Right renal cortex interstitium (tissue), 3 donors: Measurements from ENCODE around the gene SERTAD2. TPM values are rescaled to one million over a fixed set of nuclear protein-coding genes. Genes with fewer than 3 reads are reported as not detected.

Experiments
- DNase-seq, 3 donors: peaks; one replicate each; pipeline ENCODE4 v3.0.0-alpha.2; 2013; ENCODE audit warnings: low read depth in 3 of 3, low spot score in 2 of 3
- polyA plus RNA-seq, 3 donors: library from polyadenylated mRNA; unstranded; fragments of 120-200 nt; gene quantifications; one replicate each; pipeline ENCODE4 v1.2.1, GENCODE V29; 2013; ENCODE audit not compliant: insufficient read length in 3 of 3

SERTAD2 gene
- polyA plus RNA-seq, 3 donors = 23.0 to 25.8 (median 25.6) TPM

DNA sequence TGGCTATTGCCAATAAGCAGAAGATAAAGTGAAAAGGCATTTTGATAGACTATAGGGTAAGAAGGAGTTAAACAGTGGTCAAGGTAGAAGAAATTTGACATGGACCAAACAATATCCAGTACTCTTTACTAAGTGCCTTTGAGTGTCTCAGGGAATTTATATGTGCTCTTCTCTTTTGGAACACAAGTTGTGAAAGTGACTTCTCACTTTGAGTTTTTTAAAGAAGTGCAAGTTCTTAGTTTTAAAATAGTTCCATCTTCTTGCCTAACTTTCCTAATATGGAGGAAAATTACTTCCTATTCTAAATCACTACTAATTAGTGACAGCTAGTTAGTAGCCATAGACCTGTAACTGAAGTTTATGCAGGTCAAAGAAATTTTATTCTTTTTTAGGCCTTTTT, 66.2 kb downstream of the SERTAD2 start:
- no peak for DNase-seq

- DNase-seq = no peak
Observed at GRCh38 chr2:64586883-64587481, 66.7 kb downstream of the SERTAD2 start.

GRCh38 chr2:64586054-64586453, 67.7 kb downstream of the SERTAD2 start:
- no peak for DNase-seq

DNA sequence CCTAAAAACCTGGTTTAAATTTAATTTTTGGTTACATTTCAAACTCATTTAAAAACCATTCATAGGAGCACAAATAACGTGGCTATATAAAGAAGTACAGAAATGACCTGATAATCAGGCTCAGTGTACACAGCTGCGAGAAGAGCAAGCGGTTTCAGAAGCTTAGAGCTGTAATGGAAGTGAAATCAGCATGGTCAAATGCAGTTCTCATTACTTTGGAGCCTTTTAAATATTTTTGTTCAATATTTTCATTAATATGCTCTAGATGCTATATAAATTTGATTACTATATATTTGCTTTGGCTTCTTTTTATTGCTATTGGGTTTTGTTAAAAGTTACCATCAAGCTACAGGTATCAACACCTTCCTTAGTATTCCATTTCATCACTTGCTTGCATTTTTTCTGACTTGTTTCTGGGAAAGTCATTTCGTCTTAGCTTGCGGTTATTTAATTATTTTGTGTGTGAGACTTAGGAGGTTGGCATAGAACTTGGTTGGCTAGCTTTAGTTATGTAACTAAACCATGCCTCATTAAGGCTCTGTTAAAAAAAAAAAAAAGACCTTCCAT, 70.9 kb downstream of the SERTAD2 start:
- DNase-seq = no peak

- DNase-seq = no peak
Observed at GRCh38 chr2:64581777-64582539, 71.8 kb downstream of the SERTAD2 start.

Other genes starting within 250 kb of the SERTAD2 start
- gene LGALSL, start 199.8 kb downstream of the SERTAD2 start, polyA plus RNA-seq = 10 to 100 TPM; 38.6 to 46.3 (median 40.5) TPM
- gene AFTPH, start 129.6 kb downstream of the SERTAD2 start, polyA plus RNA-seq = 10 to 100 TPM; 74.8 to 83.4 (median 79.2) TPM